ENCODE results near the gene TBX5.
"Not testable (repeated sequence)": the region's sequence is repeated elsewhere in the genome, so short reads cannot be mapped to it uniquely, and the experiment has no call there.

The TBX5 gene

DNA sequence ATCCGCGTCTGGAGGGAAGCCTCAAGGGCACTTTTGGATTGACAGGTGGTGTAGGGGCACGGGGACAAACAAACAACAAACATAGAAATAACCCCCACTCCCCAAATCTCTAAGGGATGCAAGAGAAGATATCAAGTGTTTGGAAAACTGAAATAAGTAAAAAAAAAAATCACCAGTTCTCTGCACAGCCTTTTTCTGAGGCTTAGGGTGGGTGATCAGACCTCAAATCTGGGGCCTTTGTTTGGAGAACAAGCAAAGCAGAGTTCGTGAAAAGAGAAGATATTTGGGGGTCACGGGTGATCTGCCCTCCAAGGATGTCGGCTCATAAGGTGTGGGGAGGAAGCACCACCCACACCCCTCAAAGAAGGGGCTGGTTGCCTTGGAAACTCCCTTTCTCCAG is 10.7 kb downstream of the TBX5 start:
- Mint-ChIP-seq H3K4me3 (no peak overlapping the region), H3K4me1 (ENCODE audit: low read depth) (no peaks in the 10 kb centered on the region), H3K27ac (no peak overlapping the region), H3K27me3 (peaks cover 86% of the 10 kb centered on the region), H3K9me3 (no peaks in the 10 kb centered on the region), H3K36me3 (ENCODE audit: low read depth) (no peaks in the 10 kb centered on the region)
- intact Hi-C loops (cut with micrococcal nuclease) = no loop called here

- no peaks in the 10 kb centered on the region for H3K9me3 Mint-ChIP-seq
- no peak overlapping the region for H3K27ac Mint-ChIP-seq
- H3K4me3 Mint-ChIP-seq = no peak overlapping the region
- H3K36me3 Mint-ChIP-seq (ENCODE audit: low read depth) = no peaks in the 10 kb centered on the region
- intact Hi-C loops (cut with micrococcal nuclease) = no loop called here
- peaks cover 73% of the 10 kb centered on the region for H3K27me3 Mint-ChIP-seq
- no peaks in the 10 kb centered on the region for H3K4me1 Mint-ChIP-seq (ENCODE audit: low read depth)
Measured at GRCh38 chr12:114393569-114393968, 12.4 kb downstream of the TBX5 start.

DNA sequence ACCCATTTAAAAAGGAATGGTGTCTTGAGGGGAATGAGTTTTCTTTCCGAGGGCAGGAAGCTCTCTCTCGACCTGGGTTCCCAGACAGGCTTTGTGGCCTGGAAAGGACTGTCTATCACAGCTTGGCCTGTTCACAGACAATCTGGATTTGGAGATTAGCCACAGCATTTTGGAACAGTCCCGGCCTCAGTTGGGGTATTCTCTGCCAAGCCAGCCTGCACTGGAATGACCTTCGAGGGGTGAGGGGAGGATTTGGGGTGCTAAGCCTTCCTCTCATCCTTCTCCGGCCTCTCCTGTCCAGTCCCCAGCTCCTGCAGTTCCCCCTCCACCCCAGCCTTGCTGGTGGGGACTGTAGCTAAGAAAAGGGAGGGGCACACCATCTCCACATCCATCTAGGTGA is 13.0 kb downstream of the TBX5 start:
- H3K27ac Mint-ChIP-seq = no peak overlapping the region
- H3K36me3 Mint-ChIP-seq (ENCODE audit: low read depth) = no peaks in the 10 kb centered on the region
- intact Hi-C loops (cut with micrococcal nuclease) = no loop called here
- H3K4me3 Mint-ChIP-seq = no peak overlapping the region
- H3K27me3 Mint-ChIP-seq = peaks cover 67% of the 10 kb centered on the region
- no peaks in the 10 kb centered on the region for H3K9me3 Mint-ChIP-seq
- no peaks in the 10 kb centered on the region for H3K4me1 Mint-ChIP-seq (ENCODE audit: low read depth)

GRCh38 chr12:114391088-114391487 is 14.9 kb downstream of the TBX5 start:
- H3K4me1 Mint-ChIP-seq (ENCODE audit: low read depth) = no peaks in the 10 kb centered on the region
- intact Hi-C loops (cut with micrococcal nuclease) = no loop called here
- H3K4me3 Mint-ChIP-seq = no peak overlapping the region
- no peaks in the 10 kb centered on the region for H3K9me3 Mint-ChIP-seq
- peaks cover 49% of the 10 kb centered on the region for H3K27me3 Mint-ChIP-seq
- no peak overlapping the region for H3K27ac Mint-ChIP-seq
- no peaks in the 10 kb centered on the region for H3K36me3 Mint-ChIP-seq (ENCODE audit: low read depth)

GRCh38 chr12:114384739-114385138 is 21.2 kb downstream of the TBX5 start:
- Mint-ChIP-seq H3K36me3 (ENCODE audit: low read depth) (no peaks in the 10 kb centered on the region), H3K27ac (no peak overlapping the region), H3K4me3 (no peak overlapping the region), H3K4me1 (ENCODE audit: low read depth) (no peaks in the 10 kb centered on the region), H3K27me3 (peaks cover 17% of the 10 kb centered on the region), H3K9me3 (no peaks in the 10 kb centered on the region)
- intact Hi-C loops (cut with micrococcal nuclease) = no loop called here

DNA sequence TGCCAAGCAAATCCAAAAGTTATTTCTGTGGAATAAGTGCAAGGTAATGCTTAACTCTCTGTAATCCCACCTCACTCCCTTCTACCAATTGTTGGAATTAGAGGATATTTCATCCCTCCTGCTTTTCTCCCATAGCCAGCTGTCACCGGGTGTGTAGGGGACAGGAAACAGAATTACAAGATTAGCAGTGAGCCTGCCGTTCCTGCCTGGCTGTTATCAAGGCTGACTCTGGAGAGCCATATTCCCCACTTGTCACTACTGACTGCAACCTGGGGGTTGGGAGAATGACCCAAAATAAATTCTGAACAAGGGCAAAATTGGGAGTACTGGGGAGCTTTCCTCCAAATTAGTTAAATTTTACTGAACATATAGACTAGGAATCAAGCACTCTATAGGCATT is 24.8 kb downstream of the TBX5 start:
- intact Hi-C loops (cut with micrococcal nuclease) = no loop called here
- Mint-ChIP-seq H3K36me3 (ENCODE audit: low read depth) (no peaks in the 10 kb centered on the region), H3K27ac (no peak overlapping the region), H3K4me1 (ENCODE audit: low read depth) (no peaks in the 10 kb centered on the region), H3K27me3 (peaks cover 18% of the 10 kb centered on the region), H3K4me3 (no peak overlapping the region), H3K9me3 (no peaks in the 10 kb centered on the region)

DNA sequence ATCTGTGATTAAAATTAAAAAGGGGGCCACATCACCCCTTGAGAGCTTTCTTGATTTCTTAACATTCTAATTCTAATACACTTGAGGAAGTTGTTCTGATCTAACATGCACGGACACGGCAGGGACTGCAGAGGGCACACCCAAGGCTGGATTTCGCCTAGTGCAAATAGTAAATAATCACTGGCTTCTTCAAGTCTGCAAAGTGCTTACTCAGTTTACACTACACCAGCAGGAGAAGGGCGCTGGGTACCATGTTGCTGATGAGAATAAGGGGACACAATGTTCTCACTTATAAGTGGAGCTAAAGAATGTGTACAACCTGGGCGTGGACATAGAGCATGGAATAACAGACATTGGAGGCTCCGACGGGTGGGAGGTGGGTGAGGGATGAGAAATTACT is 34.2 kb downstream of the TBX5 start:
- Mint-ChIP-seq H3K9me3 (no peaks in the 10 kb centered on the region), H3K4me1 (ENCODE audit: low read depth) (no peaks in the 10 kb centered on the region), H3K36me3 (ENCODE audit: low read depth) (no peaks in the 10 kb centered on the region), H3K27ac (no peak overlapping the region), H3K4me3 (no peak overlapping the region), H3K27me3 (peaks cover 3% of the 10 kb centered on the region)
- intact Hi-C loops (cut with micrococcal nuclease) = no loop called here

DNA sequence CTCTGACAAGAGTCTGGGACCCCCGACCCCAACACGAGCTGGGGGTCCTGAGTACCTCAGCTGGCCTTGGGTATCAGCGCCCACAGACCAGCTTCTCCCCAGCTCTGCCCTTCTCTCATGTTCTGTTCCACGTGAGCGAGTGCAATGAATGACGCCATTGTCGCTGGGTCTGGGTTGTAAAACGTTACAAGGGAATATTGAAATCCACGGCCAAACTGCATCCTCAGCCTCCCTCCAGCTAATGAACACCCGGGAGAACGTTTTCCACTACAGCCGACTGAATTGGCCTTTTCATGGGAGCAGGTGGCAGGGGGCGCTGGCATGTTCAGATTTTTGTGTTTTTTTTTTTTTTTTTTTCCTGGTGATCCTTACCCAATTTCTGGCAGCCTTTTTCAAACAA is 34.7 kb downstream of the TBX5 start:
- no peaks in the 10 kb centered on the region for H3K36me3 Mint-ChIP-seq (ENCODE audit: low read depth)

GRCh38 chr12:114368685-114369452 is 37.1 kb downstream of the TBX5 start:
- Mint-ChIP-seq H3K36me3 (ENCODE audit: low read depth) (no peaks in the 10 kb centered on the region), H3K27me3 (no peaks in the 10 kb centered on the region), H3K9me3 (no peaks in the 10 kb centered on the region), H3K4me3 (no peak overlapping the region), H3K4me1 (ENCODE audit: low read depth) (no peaks in the 10 kb centered on the region), H3K27ac (no peak overlapping the region)
- intact Hi-C loops (cut with micrococcal nuclease) = no loop called here

More for the DNA sequence above, 34.7 kb downstream of the TBX5 start:
- Mint-ChIP-seq H3K4me1 (ENCODE audit: low read depth) (no peaks in the 10 kb centered on the region), H3K27ac (no peak overlapping the region), H3K27me3 (peaks cover 3% of the 10 kb centered on the region), H3K9me3 (no peaks in the 10 kb centered on the region), H3K4me3 (no peak overlapping the region)
- intact Hi-C loops (cut with micrococcal nuclease) = no loop called here

DNA sequence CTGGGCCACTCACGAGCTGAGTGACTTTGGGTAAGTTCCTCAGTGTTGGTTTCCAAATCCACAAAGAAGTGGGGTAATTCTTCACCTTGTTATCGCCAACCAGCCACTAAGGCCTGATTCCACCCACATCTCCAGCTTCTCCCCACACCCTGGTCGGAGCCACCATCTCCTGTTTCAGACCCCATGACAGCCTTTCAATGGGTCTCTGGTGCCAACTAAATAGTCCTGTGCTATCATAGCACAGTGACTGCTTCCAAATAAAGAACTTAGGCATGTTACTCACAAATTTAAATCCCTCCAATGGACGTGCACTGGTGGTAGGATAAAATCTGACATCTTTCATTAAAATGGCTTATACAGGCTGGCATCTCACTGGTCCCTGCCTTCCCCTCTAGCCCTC is 44.0 kb downstream of the TBX5 start:
- Mint-ChIP-seq H3K9me3 (no peaks in the 10 kb centered on the region), H3K27me3 (no peaks in the 10 kb centered on the region), H3K4me3 (no peak overlapping the region), H3K4me1 (ENCODE audit: low read depth) (no peaks in the 10 kb centered on the region), H3K27ac (no peak overlapping the region), H3K36me3 (ENCODE audit: low read depth) (no peaks in the 10 kb centered on the region)
- intact Hi-C loops (cut with micrococcal nuclease) = no loop called here

- H3K4me1 Mint-ChIP-seq (ENCODE audit: low read depth) = no peaks in the 10 kb centered on the region
- H3K4me3 Mint-ChIP-seq = no peak overlapping the region
- H3K27ac Mint-ChIP-seq = no peak overlapping the region
- no peaks in the 10 kb centered on the region for H3K9me3 Mint-ChIP-seq
- intact Hi-C loops (cut with micrococcal nuclease) = no loop called here
- no peaks in the 10 kb centered on the region for H3K36me3 Mint-ChIP-seq (ENCODE audit: low read depth)
- no peaks in the 10 kb centered on the region for H3K27me3 Mint-ChIP-seq
Measured at GRCh38 chr12:114361545-114361944, 44.4 kb downstream of the TBX5 start.

- Mint-ChIP-seq H3K4me1 (ENCODE audit: low read depth) (no peaks in the 10 kb centered on the region), H3K27ac (no peak overlapping the region), H3K36me3 (ENCODE audit: low read depth) (no peaks in the 10 kb centered on the region), H3K27me3 (no peaks in the 10 kb centered on the region), H3K9me3 (no peaks in the 10 kb centered on the region), H3K4me3 (no peak overlapping the region)
- intact Hi-C loops (cut with micrococcal nuclease) = no loop called here
Measured at GRCh38 chr12:114360485-114360884, 45.5 kb downstream of the TBX5 start.

DNA sequence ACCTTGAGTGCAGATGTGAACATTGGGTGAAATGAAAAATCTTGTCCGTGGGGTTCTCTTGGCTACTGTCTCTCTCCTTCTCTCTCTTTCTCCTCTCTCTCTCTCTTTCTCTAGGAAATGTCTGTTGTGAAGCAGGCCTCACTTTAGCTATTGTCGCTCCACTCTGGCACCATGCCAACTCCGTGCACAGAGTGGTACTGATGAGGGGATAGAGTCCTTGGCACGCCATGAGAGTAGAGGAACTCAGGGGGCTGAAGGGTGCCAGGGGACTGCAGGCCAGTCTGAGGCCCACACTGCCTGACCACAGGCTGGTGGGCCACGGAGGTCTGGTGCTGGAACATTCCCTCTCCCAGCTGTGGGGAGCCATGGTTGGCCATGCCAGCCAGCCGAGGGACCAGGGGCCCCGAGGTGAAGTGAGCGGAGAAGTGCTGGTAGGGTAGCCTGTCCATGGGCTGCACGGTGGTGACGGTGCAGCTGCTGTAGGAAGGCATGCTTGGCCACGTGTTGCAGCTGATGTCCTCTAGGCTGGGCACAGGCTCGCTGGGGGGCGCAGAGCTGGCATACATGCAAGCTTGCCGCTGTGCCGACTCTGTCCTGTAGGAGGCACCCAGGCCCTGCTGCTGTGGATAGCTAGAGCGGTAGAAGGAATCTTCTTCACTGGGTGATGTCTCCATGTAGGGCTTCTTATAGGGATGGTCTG is 50.4 kb downstream of the TBX5 start:
- intact Hi-C loops (cut with micrococcal nuclease) = no loop called here
- Mint-ChIP-seq H3K4me1 (ENCODE audit: low read depth) (no peaks in the 10 kb centered on the region), H3K4me3 (no peak overlapping the region), H3K27ac (no peak overlapping the region), H3K9me3 (no peaks in the 10 kb centered on the region), H3K36me3 (ENCODE audit: low read depth) (no peaks in the 10 kb centered on the region), H3K27me3 (peaks cover 4% of the 10 kb centered on the region)

- H3K27me3 Mint-ChIP-seq; intact Hi-C loops (cut with micrococcal nuclease); H3K36me3 Mint-ChIP-seq (ENCODE audit: low read depth); H3K4me1 Mint-ChIP-seq (ENCODE audit: low read depth); H3K27ac Mint-ChIP-seq; H3K4me3 Mint-ChIP-seq; H3K9me3 Mint-ChIP-seq: not testable (repeated sequence)
Measured at GRCh38 chr12:114349239-114349638, 56.7 kb downstream of the TBX5 start.

GRCh38 chr12:114347861-114348260 is 58.1 kb downstream of the TBX5 start:
- Mint-ChIP-seq H3K36me3 (ENCODE audit: low read depth) (no peaks in the 10 kb centered on the region), H3K9me3 (no peaks in the 10 kb centered on the region), H3K4me3 (no peak overlapping the region), H3K27ac (no peak overlapping the region), H3K27me3 (peaks cover 2% of the 10 kb centered on the region), H3K4me1 (ENCODE audit: low read depth) (no peaks in the 10 kb centered on the region)
- intact Hi-C loops (cut with micrococcal nuclease) = no loop called here

Data from dendritic cell treated with granulocyte-macrophage colony-stimulating factor and Interleukin-4, amounts not matched to agents 40 ng/mL and 50 ng/mL, for 4 days (primary cell).